C4-2B (cell line): ENCODE data around the gene ANXA1.

Experiments used
- H3K27ac ChIP-seq: fragments of 450-650 bp; 2 replicates; pipeline ENCODE4 v1.5.1; 2017
- CTCF ChIP-seq: fragments of 450-650 bp; conservative IDR thresholded peaks from 2 replicates; pipeline ENCODE4 v1.5.1; 2017; ENCODE audit warnings: mild to moderate bottlenecking
- ZFX ChIP-seq: fragments of 450-650 bp; IDR thresholded peaks from 2 replicates; pipeline ENCODE4 v1.6.1; 2017

The ANXA1 gene

GRCh38 chr9:73116880-73117279 is 34.8 kb upstream of the ANXA1 start:
- H3K27ac ChIP-seq = no peak overlapping the region
- TF ChIP-seq ZFX (no peak), CTCF (no peak)

GRCh38 chr9:73118286-73118685 is 33.4 kb upstream of the ANXA1 start:
- H3K27ac ChIP-seq = no peak overlapping the region
- TF ChIP-seq CTCF (no peak), ZFX (no peak)

- H3K27ac ChIP-seq = no peak overlapping the region
- TF ChIP-seq CTCF (no peak), ZFX (no peak)
These were observed 32.6 kb upstream of the ANXA1 start for GRCh38 chr9:73118898-73119554.

- TF ChIP-seq CTCF (no peak), ZFX (no peak)
- H3K27ac ChIP-seq = no peak overlapping the region
These were observed 30.2 kb upstream of the ANXA1 start for GRCh38 chr9:73121375-73121935.

GRCh38 chr9:73125651-73126050 is 26.0 kb upstream of the ANXA1 start:
- TF ChIP-seq ZFX = no peak
- TF ChIP-seq CTCF = no peak
- no peak overlapping the region for H3K27ac ChIP-seq

GRCh38 chr9:73129941-73130685 is 21.6 kb upstream of the ANXA1 start:
- no peak for TF ChIP-seq ZFX
- TF ChIP-seq CTCF = no peak
- H3K27ac ChIP-seq = no peak overlapping the region

- TF ChIP-seq ZFX (no peak), CTCF (no peak)
- H3K27ac ChIP-seq = no peak overlapping the region
These were observed 20.2 kb upstream of the ANXA1 start for GRCh38 chr9:73131461-73131860.
